Astrocyte (in vitro differentiated cells and primary cell): ENCODE measurements around the gene RBMXL3. TPM values are rescaled to one million over a fixed set of nuclear protein-coding genes. Genes with fewer than 3 reads are reported as not detected.
"Not testable (repeated sequence)": the region's sequence is repeated elsewhere in the genome, so short reads cannot be mapped to it uniquely, and the experiment has no call there.

Source experiments
- DNase-seq: peaks from one replicate; pipeline ENCODE4 v3.0.0-alpha.2; 2010; ENCODE audit warnings: low read depth
- FAIRE-seq: peaks from 2 replicates; lab custom pipeline; 2011; peaks lifted over from hg19 to GRCh38; lab: Jason Lieb, UNC
- H2AFZ ChIP-seq: 2 replicates; pipeline ENCODE4 v1.6.0; 2012; ENCODE audit warnings: low read depth, low read length, inconsistent platforms
- H3K27ac ChIP-seq: 2 replicates; pipeline ENCODE4 v1.5.1; 2011; ENCODE audit warnings: low read depth, low read length, inconsistent platforms
- H3K27me3 ChIP-seq: 2 replicates; pipeline ENCODE4 v1.6.0; 2011; ENCODE audit warnings: low read length, inconsistent platforms; ENCODE audit not compliant: insufficient read depth
- H3K36me3 ChIP-seq: 2 replicates; pipeline ENCODE4 v1.5.1; 2011; ENCODE audit warnings: low read length, inconsistent platforms; ENCODE audit not compliant: insufficient read depth
- H3K4me1 ChIP-seq: 2 replicates; pipeline ENCODE4 v1.5.1; 2011; ENCODE audit warnings: low read length, inconsistent platforms; ENCODE audit not compliant: insufficient read depth
- H3K4me2 ChIP-seq: 2 replicates; pipeline ENCODE4 v1.6.0; 2012; ENCODE audit warnings: low read length, inconsistent platforms
- H3K4me3 ChIP-seq: 2 replicates; pipeline ENCODE4 v1.5.1; 2011; ENCODE audit warnings: low read depth, mild to moderate bottlenecking, low read length, inconsistent platforms; ENCODE audit not compliant: insufficient read depth
- H3K79me2 ChIP-seq: 2 replicates; pipeline ENCODE4 v1.6.0; 2012; ENCODE audit warnings: mild to moderate bottlenecking, low read length, inconsistent platforms; ENCODE audit not compliant: insufficient read depth
- H3K9ac ChIP-seq: 2 replicates; pipeline ENCODE4 v1.6.0; 2012; ENCODE audit warnings: mild to moderate bottlenecking, low read length, inconsistent platforms
- H3K9me3 ChIP-seq: 2 replicates; pipeline ENCODE4 v1.5.1; 2012; ENCODE audit warnings: low read depth, mild to moderate bottlenecking, low read length, inconsistent platforms; ENCODE audit not compliant: insufficient read depth
- H4K20me1 ChIP-seq: 2 replicates; pipeline ENCODE4 v1.6.0; 2012; ENCODE audit warnings: low read length, inconsistent platforms; ENCODE audit not compliant: insufficient read depth
- H3K27ac Mint-ChIP-seq: one replicate; pipeline ENCODE4 v1.8.0; 2021; ENCODE audit warnings: mild to moderate bottlenecking, mixed read lengths; ENCODE audit not compliant: unreplicated experiment
- H3K27me3 Mint-ChIP-seq: one replicate; pipeline ENCODE4 v1.8.0; 2021; ENCODE audit warnings: low read depth, mixed read lengths; ENCODE audit not compliant: unreplicated experiment
- H3K36me3 Mint-ChIP-seq: one replicate; pipeline ENCODE4 v1.8.0; 2021; ENCODE audit warnings: low read depth, mixed read lengths; ENCODE audit not compliant: unreplicated experiment
- H3K4me1 Mint-ChIP-seq: one replicate; pipeline ENCODE4 v1.8.0; 2021; ENCODE audit warnings: low read depth, mixed read lengths; ENCODE audit not compliant: unreplicated experiment
- H3K4me3 Mint-ChIP-seq: one replicate; pipeline ENCODE4 v1.8.0; 2021; ENCODE audit warnings: mild to moderate bottlenecking, moderate library complexity, mixed read lengths; ENCODE audit not compliant: unreplicated experiment
- H3K9me3 Mint-ChIP-seq: one replicate; pipeline ENCODE4 v1.8.0; 2021; ENCODE audit warnings: mild to moderate bottlenecking, mixed read lengths; ENCODE audit not compliant: unreplicated experiment
- CTCF ChIP-seq: IDR thresholded peaks from 2 replicates; pipeline ENCODE4 v1.5.1; 2011; ENCODE audit warnings: low read depth, mild to moderate bottlenecking, inconsistent platforms, low read length, moderate library complexity; ENCODE audit not compliant: insufficient read depth
- EZH2 ChIP-seq: IDR thresholded peaks from 2 replicates; pipeline ENCODE4 v1.6.1; 2012; ENCODE audit warnings: mild to moderate bottlenecking, low read length, inconsistent platforms; ENCODE audit not compliant: insufficient read depth
- total RNA-seq: library from RNA; stranded (reverse); gene quantifications from 2 replicates; pipeline ENCODE4 v1.2.1, GENCODE V29; 2021

RBMXL3 gene
- total RNA-seq, 1 donor from 2014 or later: not detected

- Mint-ChIP-seq H3K9me3 (no peaks in the 10 kb centered on the region), H3K27me3 (no peaks in the 10 kb centered on the region), H3K4me1 (no peaks in the 10 kb centered on the region), H3K36me3 (no peaks in the 10 kb centered on the region), H3K27ac (no peak overlapping the region), H3K4me3 (no peak overlapping the region)
- Histone ChIP-seq H4K20me1 (peaks cover 6% of the 10 kb centered on the region), H3K4me1 (no peaks in the 10 kb centered on the region), H2AFZ (no peak overlapping the region), H3K27ac (no peak overlapping the region), H3K4me3 (no peak overlapping the region), H3K27me3 (no peaks in the 10 kb centered on the region), H3K36me3 (no peaks in the 10 kb centered on the region), H3K79me2 (peaks cover 4% of the 10 kb centered on the region), H3K9me3 (no peaks in the 10 kb centered on the region), H3K4me2 (no peak overlapping the region), H3K9ac (no peak overlapping the region)
- no peak for FAIRE-seq
- no peak for DNase-seq
- no peak for TF ChIP-seq EZH2
- no peak for TF ChIP-seq CTCF
These were observed 3.1 kb downstream of the RBMXL3 start for GRCh38 chrX:115192244-115192700.

GRCh38 chrX:115204040-115204439 is 14.8 kb downstream of the RBMXL3 start:
- no peak overlapping the region for H3K27ac ChIP-seq
- H3K79me2 ChIP-seq: no peaks in the 10 kb centered on the region
- H4K20me1 ChIP-seq: no peaks in the 10 kb centered on the region
- no peaks in the 10 kb centered on the region for H3K27me3 ChIP-seq
- Mint-ChIP-seq H3K27ac (no peak overlapping the region), H3K27me3 (no peaks in the 10 kb centered on the region), H3K9me3 (peaks cover 9% of the 10 kb centered on the region), H3K4me3 (no peak overlapping the region), H3K36me3 (no peaks in the 10 kb centered on the region), H3K4me1 (no peaks in the 10 kb centered on the region)
- H3K36me3 ChIP-seq: no peaks in the 10 kb centered on the region
- no peak for FAIRE-seq
- H3K9me3 ChIP-seq: peaks cover 3% of the 10 kb centered on the region
- H3K9ac ChIP-seq: no peak overlapping the region
- H2AFZ ChIP-seq: no peak overlapping the region
- H3K4me3 ChIP-seq: no peak overlapping the region
- no peaks in the 10 kb centered on the region for H3K4me1 ChIP-seq
- DNase-seq: no peak
- TF ChIP-seq EZH2 (no peak), CTCF (no peak)
- H3K4me2 ChIP-seq: no peak overlapping the region

DNA sequence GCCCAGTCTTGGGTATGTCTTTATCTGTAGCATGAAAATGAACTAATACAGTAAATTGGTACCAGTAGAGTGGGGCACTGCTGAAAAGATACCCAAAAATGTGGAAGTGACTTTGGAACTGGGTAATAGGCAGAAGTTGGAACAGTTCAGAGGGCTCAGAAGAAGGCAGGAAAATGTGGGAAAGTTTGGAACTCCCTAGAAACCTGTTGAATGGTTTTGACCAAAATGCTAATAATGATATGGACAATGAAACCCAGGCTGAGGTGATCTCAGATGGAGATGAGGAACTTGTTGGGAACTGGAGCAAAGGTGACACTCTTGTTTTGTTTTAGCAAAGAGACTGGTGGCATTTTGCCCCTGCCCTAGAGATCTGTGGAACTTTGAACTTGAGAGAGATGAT is 20.3 kb downstream of the RBMXL3 start:
- not testable (repeated sequence) for H3K4me1 Mint-ChIP-seq, H3K36me3 Mint-ChIP-seq, H3K27me3 Mint-ChIP-seq, H2AFZ ChIP-seq, H3K9me3 ChIP-seq, FAIRE-seq, H3K4me3 ChIP-seq, H3K36me3 ChIP-seq, H3K4me1 ChIP-seq, H3K27me3 ChIP-seq, DNase-seq, H3K27ac ChIP-seq, H3K4me2 ChIP-seq, H3K9ac ChIP-seq, H3K79me2 ChIP-seq, H3K4me3 Mint-ChIP-seq, H4K20me1 ChIP-seq, H3K9me3 Mint-ChIP-seq, H3K27ac Mint-ChIP-seq
